CD4-positive, alpha-beta T cell (primary cell): Measurements from ENCODE around the gene RGS5. TPM values are rescaled to one million over a fixed set of nuclear protein-coding genes. Genes with fewer than 3 reads are reported as not detected.

Experiments
- ATAC-seq: fragments of 200-7000 bp; cut with Tn5 transposase; one replicate; pipeline ENCODE4 v1.10.0; 2022; ENCODE audit warnings: mild to moderate bottlenecking; ENCODE audit not compliant: poor library complexity
- CTCF ChIA-PET: fragments of 350-600 bp; sonication (Branson Sonifier 250); formaldehyde crosslinking; loops from one replicate; lab custom pipeline; 2021; ENCODE audit warnings: antibody characterized with exemption, inconsistent platforms; lab: Charles Lee
- POLR2A ChIA-PET: fragments of 350-600 bp; sonication (Branson Sonifier 250); formaldehyde crosslinking; loops from one replicate; lab custom pipeline; 2021; ENCODE audit warnings: antibody characterized with exemption, inconsistent platforms; lab: Charles Lee
- DNase-seq, 14 experiments: peaks; one replicate each; pipeline ENCODE4 v3.0.0-alpha.2; 2013 to 2020; ENCODE audit warnings: mixed read lengths in 2 of 14
- H3K27ac ChIP-seq, 2 donors: one replicate each; pipeline versions ENCODE4 v1.5.1 to v1.7.0; 2013; ENCODE audit warnings: low read length in 2 of 2, low read depth in 1 of 2, mild to moderate bottlenecking in 1 of 2
- H3K27me3 ChIP-seq, 2 experiments: 1 replicate in 1 of 2; 2 replicates in 1 of 2; pipeline versions ENCODE4 v1.6.1 to v1.7.0; 2013; ENCODE audit warnings: low read length in 2 of 2, control low read depth in 1 of 2, mild to moderate bottlenecking in 1 of 2, moderate library complexity in 1 of 2; ENCODE audit not compliant: insufficient read depth in 2 of 2, control insufficient read depth in 1 of 2
- H3K36me3 ChIP-seq: one replicate; pipeline ENCODE4 v1.6.1; 2013; ENCODE audit warnings: low read length, control low read depth; ENCODE audit not compliant: insufficient read depth
- H3K4me1 ChIP-seq: one replicate; pipeline ENCODE4 v1.6.1; 2013; ENCODE audit warnings: low read length, control low read depth; ENCODE audit not compliant: insufficient read depth
- H3K4me3 ChIP-seq: one replicate; pipeline ENCODE4 v1.5.1; 2013; ENCODE audit warnings: mild to moderate bottlenecking, low read length, moderate library complexity
- H3K9me3 ChIP-seq, 2 experiments: 1 replicate in 1 of 2; 2 replicates in 1 of 2; pipeline versions ENCODE4 v1.6.1 to v1.7.0; 2013; ENCODE audit warnings: low read length in 2 of 2, mild to moderate bottlenecking in 2 of 2, control low read depth in 1 of 2, moderate library complexity in 1 of 2; ENCODE audit not compliant: control insufficient read depth in 1 of 2, insufficient read depth in 1 of 2
- H3K27ac Mint-ChIP-seq: one replicate; pipeline ENCODE4 v1.8.0; 2020; ENCODE audit warnings: mixed read lengths
- H3K27me3 Mint-ChIP-seq: one replicate; pipeline ENCODE4 v1.8.0; 2021; ENCODE audit warnings: mixed read lengths
- H3K36me3 Mint-ChIP-seq: one replicate; pipeline ENCODE4 v1.8.0; 2021; ENCODE audit warnings: low read depth, mixed read lengths
- H3K4me1 Mint-ChIP-seq: one replicate; pipeline ENCODE4 v1.8.0; 2021; ENCODE audit warnings: low read depth, mixed read lengths
- H3K4me3 Mint-ChIP-seq: one replicate; pipeline ENCODE4 v1.8.0; 2020; ENCODE audit warnings: mild to moderate bottlenecking, mixed read lengths
- H3K9me3 Mint-ChIP-seq: one replicate; pipeline ENCODE4 v1.8.0; 2020; ENCODE audit warnings: mixed read lengths
- CTCF ChIP-seq: fragments of 200-600 bp; IDR thresholded peaks from one replicate; pipeline ENCODE4 v1.8.0; 2022; ENCODE audit warnings: antibody characterized with exemption, mild to moderate bottlenecking
- intact Hi-C, 2 experiments: fragments of 100-400 bp; cut with DNase I in 1 of 2; cut with micrococcal nuclease in 1 of 2; formaldehyde crosslinking; loops; one replicate each; pipeline versions ENCODE4 v1.15.1 to v1.9.0; 2023 to 2025; cut with DNase I, micrococcal nuclease
- total RNA-seq, 174 experiments: library from RNA in 2 of 174; stranded (reverse) in 2 of 174; gene quantifications; one replicate each; pipeline ENCODE4 v1.2.3 and lab custom pipeline; 2021 to 2026

RGS5 gene
- total RNA-seq, 2 experiments from 2014 or later = 1.2 to 1.6 TPM

GRCh38 chr1:163178628-163179027 is 24.1 kb downstream of the RGS5 start:
- Mint-ChIP-seq H3K4me1 (no peaks in the 10 kb centered on the region), H3K27ac (no peak overlapping the region), H3K27me3 (peaks cover 10% of the 10 kb centered on the region), H3K4me3 (no peak overlapping the region), H3K36me3 (no peaks in the 10 kb centered on the region), H3K9me3 (no peaks in the 10 kb centered on the region)
- Histone ChIP-seq H3K36me3 (no peaks in the 10 kb centered on the region), H3K9me3 (no peaks in the 10 kb centered on the region), H3K27me3 (no peaks in the 10 kb centered on the region), H3K4me3 (no peak overlapping the region), H3K4me1 (no peaks in the 10 kb centered on the region), H3K27ac (no peak overlapping the region)
- ATAC-seq = no peak
- ChIA-PET CTCF (no interaction called here), POLR2A (no interaction called here)
- DNase-seq = no peak
- intact Hi-C loops = loop anchor here in 1 of 2 experiments (5.0 kb wide), 1 partner anchor 331 kb away; no protein-coding TSS in a partner anchor
- no peak for TF ChIP-seq CTCF

DNA sequence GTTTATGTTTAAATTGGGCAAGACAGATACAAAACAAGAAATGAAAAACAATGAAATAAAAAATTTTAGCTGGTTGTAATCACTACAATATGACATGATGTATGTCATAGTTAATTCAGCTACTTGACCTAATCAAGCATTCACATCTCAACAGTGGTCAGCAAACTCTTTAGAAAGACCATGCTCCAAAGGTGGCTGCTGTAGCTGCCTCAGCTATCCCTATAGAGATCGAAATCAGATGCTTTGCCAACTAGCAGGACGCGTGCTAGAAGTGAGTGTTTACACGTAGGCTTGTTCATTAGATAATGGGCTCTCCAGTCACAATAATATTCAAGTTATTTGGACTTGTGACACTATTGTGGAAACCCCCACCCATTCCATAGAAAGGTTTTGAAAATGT is 25.9 kb downstream of the RGS5 start:
- H3K4me1 Mint-ChIP-seq = no peaks in the 10 kb centered on the region
- intact Hi-C loops = loop anchor here in 1 of 2 experiments (5.0 kb wide), 1 partner anchor 329 kb away; no protein-coding TSS in a partner anchor
- no peaks in the 10 kb centered on the region for H3K27me3 ChIP-seq
- no peak overlapping the region for H3K27ac ChIP-seq
- POLR2A ChIA-PET = no interaction called here
- TF ChIP-seq CTCF = no peak
- ATAC-seq (no peak), DNase-seq (no peak)
- no peaks in the 10 kb centered on the region for H3K36me3 ChIP-seq
- no peaks in the 10 kb centered on the region for H3K36me3 Mint-ChIP-seq
- H3K27me3 Mint-ChIP-seq = peaks cover 10% of the 10 kb centered on the region
- H3K9me3 ChIP-seq = no peaks in the 10 kb centered on the region
- H3K27ac Mint-ChIP-seq = no peak overlapping the region
- H3K4me1 ChIP-seq = no peaks in the 10 kb centered on the region
- no peak overlapping the region for H3K4me3 ChIP-seq
- no peak overlapping the region for H3K4me3 Mint-ChIP-seq
- no peaks in the 10 kb centered on the region for H3K9me3 Mint-ChIP-seq
- CTCF ChIA-PET = no interaction called here

GRCh38 chr1:163174524-163175437 is 27.9 kb downstream of the RGS5 start:
- Mint-ChIP-seq H3K4me1 (no peaks in the 10 kb centered on the region), H3K27me3 (peaks cover 10% of the 10 kb centered on the region), H3K4me3 (no peak overlapping the region), H3K27ac (no peak overlapping the region), H3K36me3 (no peaks in the 10 kb centered on the region), H3K9me3 (peaks cover 2% of the 10 kb centered on the region)
- Histone ChIP-seq H3K4me1 (no peaks in the 10 kb centered on the region), H3K36me3 (no peaks in the 10 kb centered on the region), H3K4me3 (no peak overlapping the region), H3K27me3 (no peaks in the 10 kb centered on the region), H3K27ac (no peak overlapping the region), H3K9me3 (no peaks in the 10 kb centered on the region)
- TF ChIP-seq CTCF = peak; percentile 57
- ChIA-PET POLR2A (no interaction called here), CTCF (no interaction called here)
- DNase-seq (peak in 10 of 14 experiments; percentile 1 to 41 (median 12)), ATAC-seq (no peak)
- intact Hi-C loops = loop anchor here (5.0 kb wide), 2 partner anchors 322 to 327 kb away; no protein-coding TSS in a partner anchor
